HG03469 (cell line): Measurements from ENCODE around the gene SUSD3.

Experiments used
- ATAC-seq: cut with Tn5 transposase; IDR thresholded peaks from one replicate; pipeline ENCODE4 v1.9.1; 2021; ENCODE audit warnings: mild to moderate bottlenecking, moderate library complexity, moderate number of reproducible peaks; ENCODE audit not compliant: unreplicated experiment

Gene SUSD3

DNA sequence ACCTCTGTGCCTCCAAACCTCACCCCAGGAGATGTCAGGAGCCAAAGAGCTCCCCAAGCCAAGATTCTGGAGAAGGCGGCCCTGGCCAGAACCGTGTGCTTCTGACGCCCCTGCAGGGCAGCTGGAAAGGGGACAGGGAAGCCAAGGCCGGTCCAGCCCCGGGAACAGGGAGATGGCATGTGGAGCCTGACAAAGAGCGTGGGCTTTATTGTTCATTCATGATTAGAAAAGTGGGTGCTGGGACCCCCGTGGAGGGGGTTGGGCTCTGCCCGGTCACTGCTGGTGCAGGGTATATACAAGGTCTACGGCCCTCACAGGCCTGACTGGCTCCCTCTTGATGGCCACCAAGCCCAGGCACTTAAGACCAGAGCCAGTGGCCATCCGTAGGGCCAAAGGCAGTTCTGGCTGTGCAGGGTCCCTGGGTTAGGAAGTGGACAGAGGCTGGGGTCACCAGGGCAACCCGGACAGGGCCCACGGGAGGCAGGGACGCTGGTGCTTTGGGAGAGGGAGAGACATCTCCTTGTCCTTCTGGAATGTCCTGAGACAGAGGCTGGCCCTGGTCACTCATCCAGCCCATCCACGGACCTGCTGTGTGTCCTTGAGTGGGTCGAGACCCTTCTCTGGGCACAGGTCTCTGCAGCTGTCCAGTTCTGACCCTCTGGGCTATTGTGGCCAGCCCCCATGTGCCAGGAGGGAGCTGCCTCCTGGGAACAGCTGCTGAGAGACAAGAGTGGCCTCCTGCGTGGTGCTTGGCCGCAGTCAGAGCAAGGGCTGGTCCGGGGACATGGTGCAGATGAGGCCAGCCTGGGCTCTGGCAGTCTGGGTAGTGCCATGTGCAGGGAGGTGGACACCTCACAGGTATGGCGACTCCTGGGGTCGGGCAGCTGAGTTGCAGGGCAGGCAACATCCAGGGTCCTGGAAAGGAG, 63.1 kb downstream of the SUSD3 start:
- ATAC-seq: no peak

DNA sequence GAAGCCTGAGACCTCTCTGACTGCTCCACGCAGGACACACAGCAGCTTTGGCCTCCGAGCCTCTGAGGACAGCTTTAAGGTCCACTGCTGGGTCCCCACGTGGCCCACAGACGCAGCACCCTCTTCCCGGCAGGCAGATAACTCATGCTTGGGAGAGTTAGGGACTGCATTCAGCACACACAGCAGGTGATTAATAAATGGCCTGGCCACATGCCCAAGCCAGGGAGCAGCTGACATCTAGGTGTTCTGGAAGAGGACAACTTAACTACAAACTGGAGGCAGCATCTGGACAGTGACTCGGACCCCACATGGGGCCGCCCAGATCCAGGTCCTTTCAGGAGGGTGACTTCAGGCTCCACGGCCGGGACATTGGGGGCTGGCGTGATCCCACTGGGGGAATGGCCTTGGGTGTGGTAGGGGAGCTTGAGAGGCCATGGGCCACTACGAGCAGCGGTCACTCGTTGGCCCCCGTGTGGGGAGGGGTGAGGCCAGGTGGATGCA, 64.3 kb downstream of the SUSD3 start:
- ATAC-seq: no peak

DNA sequence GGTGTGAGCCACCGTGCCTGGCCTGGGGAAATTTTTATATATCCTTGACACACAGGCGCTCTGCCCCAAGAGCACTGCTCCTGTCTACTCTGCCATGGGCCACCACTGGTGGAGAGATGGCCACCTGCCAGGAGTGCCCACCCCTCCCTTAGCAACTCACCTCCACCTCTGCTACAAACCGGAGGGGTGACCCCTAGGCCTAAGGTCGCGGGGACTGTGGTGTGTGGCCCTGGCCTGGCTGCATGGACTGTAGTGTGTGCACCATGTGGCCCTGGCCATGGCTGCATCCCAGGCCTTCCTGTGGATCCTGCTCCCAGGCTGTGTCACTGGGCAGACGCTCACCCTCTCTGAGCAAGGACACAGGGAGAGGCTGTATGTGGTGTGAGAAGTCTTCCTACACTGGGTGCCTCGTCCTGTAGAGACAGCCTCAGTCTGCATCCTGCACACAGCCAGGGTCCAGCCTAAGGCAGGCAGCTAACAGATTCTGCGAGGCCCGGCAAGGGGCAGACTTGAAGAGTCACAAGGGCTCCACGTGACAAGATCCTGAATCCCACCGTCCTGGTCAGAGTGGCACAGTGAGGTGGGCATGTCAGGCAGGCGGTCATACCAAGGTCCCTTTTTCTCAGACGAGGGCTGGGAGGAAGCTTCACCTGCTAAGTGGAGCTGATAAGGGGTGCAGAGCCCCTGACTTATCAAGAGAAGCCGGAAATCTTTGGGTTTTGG, 65.2 kb downstream of the SUSD3 start:
- ATAC-seq: no peak

DNA sequence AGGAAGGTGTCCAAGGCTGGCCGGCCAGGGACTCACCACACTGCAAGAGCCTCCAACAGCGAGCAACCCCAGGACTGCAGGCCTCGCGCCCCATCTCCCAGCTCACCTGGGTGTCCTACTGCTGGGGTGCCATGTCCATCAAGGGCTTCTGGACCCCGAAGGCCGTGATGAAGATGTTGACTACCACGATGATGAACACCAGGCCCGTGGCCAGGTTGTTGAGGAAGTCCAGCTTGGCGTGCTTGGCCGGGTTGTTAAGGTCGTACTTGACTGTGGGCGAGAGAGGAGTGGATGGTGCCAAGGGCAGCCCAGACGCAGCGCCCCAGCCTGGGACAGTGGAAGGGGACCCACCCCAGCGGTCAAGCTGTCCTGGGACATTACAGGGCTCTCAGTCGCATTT, 66.3 kb downstream of the SUSD3 start:
- ATAC-seq: no peak

DNA sequence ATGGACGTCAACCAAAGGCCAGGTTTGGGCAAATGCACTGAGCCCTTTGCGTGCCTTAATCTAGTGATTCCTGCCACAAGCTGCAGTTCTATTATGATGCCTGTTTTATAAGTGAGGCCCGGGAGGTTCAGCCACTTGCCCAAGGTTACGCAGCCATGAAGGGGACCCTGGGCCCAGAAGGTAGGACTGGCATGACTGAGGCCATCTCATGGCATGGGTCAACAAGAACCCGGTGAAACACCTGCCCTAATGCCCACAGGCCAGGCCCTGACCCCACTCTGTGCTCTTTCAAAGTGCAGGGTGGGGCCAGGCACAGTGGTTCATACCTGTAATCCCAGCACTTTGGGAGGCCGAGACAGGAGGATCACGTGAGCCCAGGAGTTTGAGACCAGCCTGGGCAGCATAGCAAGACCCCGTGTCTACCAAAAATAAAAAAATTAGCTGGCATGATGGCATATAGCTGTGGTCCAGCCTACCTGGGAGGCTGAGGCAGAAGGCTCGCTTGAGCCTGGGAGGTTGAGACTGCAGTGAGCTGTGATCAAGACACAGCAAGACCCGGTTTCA, 66.9 kb downstream of the SUSD3 start:
- ATAC-seq: no peak

DNA sequence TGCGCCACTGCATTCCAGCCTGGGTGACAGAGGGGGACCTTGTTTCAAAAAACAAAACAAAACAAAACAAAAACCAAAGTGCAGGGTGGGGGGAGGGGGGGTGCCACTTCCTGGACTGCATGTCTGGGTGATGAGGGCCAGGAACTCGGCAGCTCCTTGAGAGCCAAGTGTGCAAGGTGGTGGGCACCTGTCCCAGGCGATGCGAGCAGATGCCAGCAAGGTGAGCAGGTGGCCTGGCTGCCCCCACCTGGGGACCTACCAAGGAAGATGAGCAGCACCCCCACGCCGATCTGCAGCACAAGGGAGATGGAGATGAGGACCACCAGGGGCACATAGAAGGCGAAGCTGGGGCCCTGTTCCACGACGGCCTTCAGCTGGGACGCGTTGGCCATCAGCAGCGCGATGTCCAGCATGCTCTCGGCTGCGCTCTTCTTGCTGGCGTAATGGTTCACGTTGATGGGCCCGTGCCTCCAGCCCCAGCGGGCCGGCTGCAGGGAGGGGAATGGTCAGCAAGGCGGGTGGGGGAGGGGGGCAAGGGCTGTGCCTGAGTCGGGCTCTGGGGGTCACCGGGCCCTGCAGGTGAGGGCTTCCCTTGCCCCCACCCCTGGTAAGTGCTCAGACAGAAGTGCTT, 67.8 kb downstream of the SUSD3 start:
- ATAC-seq: no peak

DNA sequence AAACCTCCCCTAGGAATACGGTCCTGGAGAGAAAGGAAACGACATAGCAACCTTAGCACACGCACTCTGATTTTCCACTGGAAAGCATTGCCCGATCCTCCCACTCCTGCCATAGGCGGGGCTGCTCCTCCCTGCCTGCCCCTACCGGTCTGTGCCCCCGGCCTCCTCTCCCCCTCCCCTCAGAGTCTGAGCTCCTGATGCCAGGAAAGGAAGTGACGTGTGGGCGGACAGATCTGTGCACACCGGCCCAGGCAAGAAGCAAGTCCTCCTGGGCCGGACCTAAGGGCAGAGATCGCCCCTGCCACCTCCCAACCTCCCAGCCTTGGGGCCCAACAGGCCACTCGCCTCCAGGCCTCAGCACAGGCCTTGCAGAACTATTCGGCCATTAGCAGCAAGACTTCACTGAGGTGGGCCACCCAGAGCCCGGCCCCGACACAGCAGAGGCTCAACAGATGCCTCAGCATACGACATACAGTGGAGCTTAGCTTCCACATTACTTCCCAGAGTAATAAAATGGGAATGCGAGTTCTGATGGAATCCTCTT, 68.4 kb downstream of the SUSD3 start:
- no peak for ATAC-seq

DNA sequence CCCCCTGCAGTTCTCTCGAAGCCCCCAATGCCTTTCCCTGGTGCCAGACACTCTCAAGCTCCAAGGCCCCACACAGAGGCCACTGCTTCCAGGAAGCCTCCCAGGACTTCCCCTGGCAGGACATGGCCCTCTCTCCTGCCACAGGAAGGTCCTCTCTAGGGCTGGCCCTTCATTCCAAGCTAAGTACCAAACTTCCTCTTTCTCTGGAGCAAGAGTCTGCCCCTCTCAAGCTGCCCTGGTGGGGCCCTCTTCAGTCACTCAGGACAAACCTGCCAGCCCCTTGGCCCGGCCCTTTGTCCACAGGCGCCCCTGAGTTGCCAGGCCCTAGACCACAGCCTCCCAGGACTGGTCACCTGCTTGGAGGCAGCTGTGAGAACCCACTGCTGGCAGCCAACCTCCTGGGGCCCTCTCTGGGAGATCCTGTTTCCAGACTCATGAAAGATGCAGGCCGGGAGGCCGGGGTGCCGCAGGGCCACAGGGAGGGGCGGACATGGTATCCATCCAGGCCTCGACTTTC, 69.0 kb downstream of the SUSD3 start:
- ATAC-seq: no peak

DNA sequence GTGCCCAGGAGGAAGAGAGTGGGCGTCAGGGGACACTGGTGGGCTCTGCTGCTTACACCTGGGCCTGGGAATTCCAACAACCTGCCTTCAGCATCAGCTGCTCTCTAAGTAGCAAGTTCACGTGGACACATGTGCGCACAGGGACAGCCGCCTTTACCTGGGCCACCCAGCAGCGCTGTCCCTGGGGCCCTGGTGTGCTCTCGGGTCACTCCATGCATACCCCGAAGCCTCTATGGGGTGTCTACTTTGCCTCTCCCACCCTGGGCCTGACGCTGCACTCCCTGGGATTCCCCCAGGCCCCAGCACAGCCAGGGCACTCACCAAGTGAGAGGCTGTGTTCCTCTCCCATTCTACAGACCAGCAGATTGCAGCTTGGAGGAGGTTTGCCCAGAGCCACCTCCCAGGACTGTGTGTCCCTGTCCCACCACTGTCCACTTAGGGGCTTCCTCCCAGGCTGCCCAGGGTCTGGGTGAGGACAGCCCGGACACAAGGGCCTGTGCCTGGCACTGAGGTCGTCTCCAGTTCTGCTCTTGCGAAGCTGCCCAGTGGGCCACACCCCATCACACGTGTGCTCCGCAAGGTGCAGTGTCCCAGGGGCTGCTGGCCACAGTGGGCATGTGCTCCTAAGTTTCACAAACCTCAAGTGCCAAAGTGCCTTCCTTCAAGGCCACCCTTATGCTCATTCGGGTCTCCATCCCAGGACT, 69.7 kb downstream of the SUSD3 start:
- no peak for ATAC-seq

DNA sequence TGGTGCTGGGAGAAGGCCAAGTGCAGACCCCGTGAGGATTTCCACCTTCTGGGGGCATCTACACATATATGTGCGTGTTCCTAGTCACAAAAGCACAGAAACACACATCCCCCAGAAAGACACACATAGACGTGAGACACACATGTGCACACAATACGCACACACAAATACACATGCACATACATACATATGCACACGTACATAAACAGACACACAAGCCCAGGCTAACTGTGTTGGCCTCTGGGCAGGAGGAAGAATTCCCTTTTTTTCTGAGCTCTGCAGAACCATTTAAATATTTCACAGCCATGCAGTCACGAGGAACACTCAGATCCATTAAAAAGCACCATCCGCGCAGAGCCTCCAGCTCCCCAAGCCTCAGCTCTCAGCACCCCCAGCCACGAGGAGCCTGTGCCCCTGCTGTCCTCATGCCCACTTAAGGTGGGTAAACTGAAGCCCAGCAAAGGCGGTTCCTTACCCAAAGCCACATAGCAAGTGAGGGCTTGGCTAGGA, 70.3 kb downstream of the SUSD3 start:
- ATAC-seq: no peak

DNA sequence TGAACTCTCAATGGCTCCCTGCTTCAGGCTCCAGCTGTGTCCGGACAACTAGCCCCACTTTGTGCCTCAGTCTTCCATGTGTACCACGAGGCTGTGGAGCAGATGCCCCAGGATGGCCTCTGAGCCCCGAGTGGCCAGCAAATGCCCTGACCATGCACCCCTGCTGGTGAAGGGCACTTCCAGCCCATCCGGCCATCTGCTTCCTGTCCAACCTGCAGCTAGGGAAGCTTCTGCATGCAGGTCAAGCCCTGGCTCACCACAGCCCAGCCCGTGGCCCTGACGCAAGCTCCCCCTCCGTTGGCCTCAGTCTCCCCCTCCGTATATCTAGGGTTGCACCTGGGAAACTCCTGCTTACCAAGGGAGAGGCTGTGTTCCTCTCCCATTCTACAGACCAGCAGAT, 70.8 kb downstream of the SUSD3 start:
- no peak for ATAC-seq

DNA sequence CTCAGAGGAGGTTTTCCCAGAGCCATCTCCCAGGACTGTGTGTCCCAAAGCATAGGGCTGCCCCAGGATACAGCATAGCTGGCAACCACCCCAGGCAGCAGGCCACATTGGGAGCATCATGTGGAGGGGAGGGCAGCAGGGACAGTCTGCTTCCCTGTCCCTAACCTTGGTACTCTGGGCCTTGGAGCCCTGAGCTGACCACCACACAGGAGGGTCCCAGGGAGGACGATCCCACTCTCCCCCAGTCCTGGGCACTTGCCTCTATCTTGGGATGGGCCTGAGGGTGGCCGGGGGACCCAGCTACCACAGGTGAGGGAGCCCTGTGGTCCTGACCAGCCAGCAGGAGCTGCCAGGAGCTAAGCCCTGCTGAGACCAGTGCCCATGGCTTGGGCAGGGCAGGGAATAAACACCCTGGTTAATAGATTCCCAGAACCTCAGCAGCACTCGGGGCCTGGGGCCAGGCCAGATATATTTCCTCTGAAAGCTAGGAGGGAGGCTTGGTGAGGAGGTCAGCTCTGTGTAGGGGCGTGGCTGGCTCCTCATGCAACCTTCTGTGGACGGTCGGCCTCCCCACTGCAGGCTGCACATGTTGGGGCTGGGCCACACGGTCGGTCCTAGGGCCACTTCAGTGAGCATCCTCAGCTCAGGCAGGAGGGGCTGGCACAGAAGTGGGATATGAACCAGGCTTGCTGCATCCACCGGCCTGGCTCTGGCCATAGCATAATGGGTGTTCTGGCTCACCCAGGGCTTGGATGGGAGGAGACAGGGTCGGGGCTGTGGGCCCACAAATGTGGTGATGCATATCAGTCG, 71.4 kb downstream of the SUSD3 start:
- ATAC-seq: no peak

DNA sequence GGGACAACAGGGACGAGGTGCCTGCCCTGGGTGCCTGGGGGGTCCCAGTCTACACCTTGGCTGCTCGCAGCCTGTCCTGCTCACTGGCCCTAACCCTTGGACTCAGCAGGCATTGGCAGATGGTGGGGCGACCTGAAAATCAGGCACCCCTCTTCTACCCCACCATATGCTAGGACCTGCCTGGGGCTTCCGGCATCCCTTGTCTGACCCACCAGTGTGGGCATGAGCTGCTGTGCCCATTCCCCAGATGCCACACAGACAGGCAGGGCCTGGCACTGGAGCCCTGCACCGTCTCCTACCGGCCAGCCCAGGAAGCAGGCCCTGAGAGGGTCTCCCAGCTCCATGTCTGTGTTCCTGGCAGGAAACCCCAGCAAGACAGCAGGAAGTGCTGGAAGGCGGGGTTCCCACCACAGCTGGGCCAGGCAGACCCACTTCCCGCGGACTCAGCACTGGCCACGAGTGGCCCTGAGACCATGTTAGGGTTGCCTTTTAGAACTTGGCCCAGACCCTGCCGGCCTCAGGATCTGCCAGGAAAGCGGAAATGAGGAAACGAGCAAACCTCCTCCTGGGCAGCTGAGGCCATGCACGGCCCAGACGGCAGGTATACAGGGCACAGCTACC, 72.5 kb downstream of the SUSD3 start:
- ATAC-seq: no peak

DNA sequence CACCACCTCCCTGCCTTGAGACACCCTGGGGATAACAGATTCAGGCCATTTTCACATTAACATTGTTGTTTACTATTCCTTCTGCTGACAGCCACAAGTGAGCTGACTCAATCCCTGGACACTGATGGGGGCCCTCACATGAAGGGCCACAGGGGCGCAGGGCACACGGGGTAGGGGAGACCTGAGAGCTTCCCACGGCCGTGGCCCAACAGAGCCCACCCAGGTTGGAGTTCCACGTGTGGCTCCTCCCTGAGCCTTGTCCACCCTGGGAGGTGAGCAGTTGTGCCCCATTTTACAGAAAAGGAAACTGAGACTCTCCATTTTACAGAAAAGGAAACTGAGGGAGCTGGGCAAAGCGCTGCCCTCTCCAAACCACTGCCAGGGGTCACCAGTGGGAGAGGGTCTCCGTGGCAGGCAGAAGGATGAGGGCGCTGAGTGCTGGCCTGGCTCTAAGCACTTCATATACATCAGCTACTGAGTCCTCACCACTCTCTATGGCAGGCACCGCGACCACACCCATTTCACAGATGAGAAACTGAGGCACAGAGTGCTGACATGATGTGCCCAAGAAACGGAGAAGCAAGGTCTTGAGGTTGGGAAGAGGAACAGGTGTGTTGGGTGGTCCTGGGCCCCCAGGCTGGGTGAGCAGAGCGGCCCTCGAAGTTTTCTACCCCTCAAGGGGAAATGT, 73.2 kb downstream of the SUSD3 start:
- ATAC-seq: no peak

DNA sequence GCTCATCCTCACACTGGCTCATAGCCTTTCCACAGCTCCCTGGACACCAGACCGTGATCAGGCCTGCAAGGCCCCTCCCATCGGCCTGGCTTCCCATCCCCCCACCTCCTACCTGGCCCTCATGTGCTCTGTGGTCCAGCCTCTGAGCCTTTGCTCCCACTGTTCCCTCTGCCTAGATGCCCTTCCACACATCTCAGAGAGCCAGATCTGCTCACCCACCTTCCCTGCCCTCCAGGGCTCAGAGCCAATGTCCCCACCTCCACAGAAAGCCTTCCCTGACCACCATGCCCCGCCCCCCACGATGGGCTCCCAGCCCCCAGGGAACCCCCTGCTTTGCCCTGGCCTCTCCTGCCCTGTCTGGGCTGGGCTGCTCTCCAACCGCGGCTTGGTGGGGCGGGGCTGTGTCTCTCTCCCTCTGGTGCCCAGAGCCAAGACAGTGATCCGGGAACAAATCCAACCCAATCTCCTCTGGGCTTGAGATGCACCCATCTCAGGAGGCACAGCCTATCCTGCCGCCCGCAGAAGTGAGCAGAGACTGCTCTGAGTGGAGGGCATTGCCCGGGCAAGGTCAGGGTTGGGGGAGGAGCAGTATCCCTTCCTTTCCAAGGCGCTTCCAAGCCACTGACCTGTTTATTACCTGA, 73.9 kb downstream of the SUSD3 start:
- ATAC-seq: no peak

DNA sequence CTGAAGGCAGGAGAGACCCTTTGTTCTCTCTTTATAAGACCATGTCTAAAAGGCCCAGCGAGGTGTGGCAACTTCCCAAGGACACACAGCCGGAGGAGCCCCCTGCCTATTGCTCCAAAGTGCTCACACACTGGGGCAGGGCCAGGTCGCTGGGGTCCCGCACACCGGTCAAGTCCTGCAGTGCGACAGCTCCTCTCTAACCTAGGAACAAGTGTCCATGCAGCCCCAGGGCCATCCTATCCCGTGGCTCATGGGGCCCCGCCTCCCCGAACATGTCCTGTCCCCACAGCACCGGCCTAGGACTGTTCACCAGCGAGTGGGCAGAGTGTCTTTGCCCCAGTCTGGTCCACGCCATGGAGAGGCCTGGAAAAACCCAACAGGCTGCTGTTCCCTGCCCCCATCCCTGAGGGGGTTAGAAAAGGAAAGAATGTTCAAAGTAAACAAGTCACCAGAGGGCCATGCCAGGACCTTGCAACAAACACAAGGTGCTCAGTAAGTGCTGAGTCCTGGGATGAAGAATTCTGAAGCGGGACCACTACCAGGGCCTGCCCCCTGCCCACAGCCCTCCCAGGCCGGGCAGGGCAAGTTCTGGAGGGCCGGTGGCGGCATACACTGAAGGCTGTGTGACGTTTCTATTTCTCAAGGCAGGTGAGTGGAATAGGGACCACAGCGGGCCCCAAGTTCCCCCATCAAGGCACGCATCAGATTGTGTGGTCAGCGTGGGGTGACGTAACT, 74.6 kb downstream of the SUSD3 start:
- ATAC-seq: peak; percentile 25

DNA sequence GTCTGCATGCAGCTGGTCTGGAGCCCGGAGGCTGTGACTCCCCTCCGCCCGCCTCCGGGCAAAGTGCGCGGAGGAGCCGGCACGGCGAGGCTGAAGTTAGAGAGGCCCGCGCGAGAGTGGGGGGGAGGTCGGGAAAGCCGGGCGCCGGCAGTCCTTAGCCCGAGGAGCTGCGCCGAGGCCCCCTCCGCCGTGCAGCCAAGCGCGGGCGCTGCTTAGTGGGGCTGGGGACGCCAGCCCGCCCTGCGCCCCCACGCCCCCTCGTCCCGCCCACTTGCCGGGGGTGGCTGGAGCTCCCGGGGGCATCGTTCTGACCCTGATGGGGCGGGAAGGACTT, 75.1 kb downstream of the SUSD3 start:
- no peak for ATAC-seq
